DOHH2 (cell line): ENCODE results near the gene CD274.

Experiments used
- H3F3A ChIP-seq: fragments of 200-600 bp; sonication (generic), shearing (Covaris generic); 2 replicates; pipeline ENCODE4 v1.6.0; 2016; ENCODE audit warnings: antibody characterized with exemption, mild to moderate bottlenecking; ENCODE audit not compliant: control insufficient read depth, insufficient read depth
- H3K27ac ChIP-seq: fragments of 200-600 bp; sonication (generic); 2 replicates; pipeline ENCODE4 v1.5.1; 2014; ENCODE audit warnings: low read depth, mild to moderate bottlenecking, low read length, moderate library complexity
- H3K27me3 ChIP-seq: fragments of 200-600 bp; sonication (generic); 2 replicates; pipeline ENCODE4 v1.6.1; 2014; ENCODE audit warnings: mild to moderate bottlenecking, low read length, mixed read lengths; ENCODE audit not compliant: control insufficient read depth
- H3K36me3 ChIP-seq: fragments of 200-600 bp; sonication (generic); 2 replicates; pipeline ENCODE4 v1.6.1; 2014; ENCODE audit warnings: mild to moderate bottlenecking, low read length, moderate library complexity, mixed read lengths; ENCODE audit not compliant: control insufficient read depth
- H3K4me1 ChIP-seq: fragments of 200-600 bp; sonication (generic); 2 replicates; pipeline ENCODE4 v1.6.1; 2014; ENCODE audit warnings: mild to moderate bottlenecking, low read length, mixed read lengths; ENCODE audit not compliant: control insufficient read depth
- H3K4me2 ChIP-seq: fragments of 200-600 bp; sonication (generic); 2 replicates; pipeline ENCODE4 v1.6.0; 2014; ENCODE audit warnings: mild to moderate bottlenecking, low read length, moderate library complexity
- H3K4me3 ChIP-seq: fragments of 200-600 bp; sonication (generic); 2 replicates; pipeline ENCODE4 v1.5.1; 2014; ENCODE audit warnings: mild to moderate bottlenecking, low read length, mixed read lengths
- H3K79me2 ChIP-seq: fragments of 200-600 bp; sonication (generic); 2 replicates; pipeline ENCODE4 v1.6.1; 2014; ENCODE audit warnings: mild to moderate bottlenecking, low read length, mixed read lengths; ENCODE audit not compliant: control insufficient read depth
- H3K9me2 ChIP-seq: fragments of 200-600 bp; sonication (generic); replicated peaks from 2 replicates; pipeline ENCODE4 v1.6.1; 2014; ENCODE audit warnings: mild to moderate bottlenecking, low read length, mixed read lengths; ENCODE audit not compliant: control insufficient read depth
- H3K9me3 ChIP-seq: fragments of 200-600 bp; sonication (generic); 2 replicates; pipeline ENCODE4 v1.6.1; 2014; ENCODE audit warnings: antibody characterized with exemption, low read length, mixed read lengths; ENCODE audit not compliant: control insufficient read depth, insufficient read depth
- H4K20me1 ChIP-seq: fragments of 200-600 bp; sonication (generic); 2 replicates; pipeline ENCODE4 v1.6.0; 2014; ENCODE audit warnings: low read depth, mild to moderate bottlenecking, antibody characterized with exemption, low read length, moderate library complexity; ENCODE audit not compliant: control insufficient read depth, insufficient read depth
- EZH2phosphoT487 ChIP-seq: fragments of 200-600 bp; sonication (generic); IDR thresholded peaks from 2 replicates; pipeline ENCODE4 v1.6.1; 2017; ENCODE audit warnings: borderline replicate concordance, mild to moderate bottlenecking, antibody characterized with exemption, low read length, moderate library complexity, mixed read lengths
- TF ChIP-seq, protein P1 (sequence below): fragments of 200-600 bp; sonication (generic); IDR thresholded peaks from one replicate; pipeline ENCODE4 v1.5.1; 2014; ENCODE audit warnings: antibody characterized with exemption, mild to moderate bottlenecking, low read depth, low read length; ENCODE audit not compliant: poor library complexity, severe bottlenecking

The CD274 gene

DNA sequence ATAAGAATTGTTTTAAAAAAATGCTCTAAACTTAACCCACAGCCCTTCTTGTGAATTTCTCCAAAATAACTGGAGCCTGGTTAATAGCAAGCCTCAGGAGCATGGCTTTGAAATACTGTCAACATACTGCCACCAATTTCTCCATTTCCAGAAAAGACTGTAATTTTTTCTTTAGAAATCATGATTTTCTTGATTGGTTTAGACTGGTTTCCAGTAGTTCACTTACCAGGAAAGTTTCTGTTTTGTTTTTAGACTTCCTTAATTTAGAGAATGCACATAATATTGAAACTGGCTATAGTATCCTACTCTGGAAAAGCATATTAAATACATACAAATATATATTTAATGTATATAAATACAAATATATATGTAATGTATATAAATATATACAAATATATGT is 4.5 kb upstream of the CD274 start:
- Histone ChIP-seq H3K4me2 (no peak overlapping the region), H3K27me3 (peaks cover 61% of the 10 kb centered on the region)

GRCh38 chr9:5446451-5447236 is 3.7 kb upstream of the CD274 start:
- no peak overlapping the region for H3K4me3 ChIP-seq
- no peaks in the 10 kb centered on the region for H4K20me1 ChIP-seq
- H3F3A ChIP-seq, result no peaks in the 10 kb centered on the region
- H3K9me3 ChIP-seq, result no peaks in the 10 kb centered on the region
- no peaks in the 10 kb centered on the region for H3K9me2 ChIP-seq
- no peak overlapping the region for H3K27ac ChIP-seq
- H3K36me3 ChIP-seq, result no peaks in the 10 kb centered on the region
- H3K27me3 ChIP-seq, result peaks cover 58% of the 10 kb centered on the region
- H3K4me1 ChIP-seq, result peaks cover 10% of the 10 kb centered on the region
- no peak overlapping the region for H3K4me2 ChIP-seq
- TF ChIP-seq EZH2phosphoT487, result no peak
- TF ChIP-seq, protein P1, sequence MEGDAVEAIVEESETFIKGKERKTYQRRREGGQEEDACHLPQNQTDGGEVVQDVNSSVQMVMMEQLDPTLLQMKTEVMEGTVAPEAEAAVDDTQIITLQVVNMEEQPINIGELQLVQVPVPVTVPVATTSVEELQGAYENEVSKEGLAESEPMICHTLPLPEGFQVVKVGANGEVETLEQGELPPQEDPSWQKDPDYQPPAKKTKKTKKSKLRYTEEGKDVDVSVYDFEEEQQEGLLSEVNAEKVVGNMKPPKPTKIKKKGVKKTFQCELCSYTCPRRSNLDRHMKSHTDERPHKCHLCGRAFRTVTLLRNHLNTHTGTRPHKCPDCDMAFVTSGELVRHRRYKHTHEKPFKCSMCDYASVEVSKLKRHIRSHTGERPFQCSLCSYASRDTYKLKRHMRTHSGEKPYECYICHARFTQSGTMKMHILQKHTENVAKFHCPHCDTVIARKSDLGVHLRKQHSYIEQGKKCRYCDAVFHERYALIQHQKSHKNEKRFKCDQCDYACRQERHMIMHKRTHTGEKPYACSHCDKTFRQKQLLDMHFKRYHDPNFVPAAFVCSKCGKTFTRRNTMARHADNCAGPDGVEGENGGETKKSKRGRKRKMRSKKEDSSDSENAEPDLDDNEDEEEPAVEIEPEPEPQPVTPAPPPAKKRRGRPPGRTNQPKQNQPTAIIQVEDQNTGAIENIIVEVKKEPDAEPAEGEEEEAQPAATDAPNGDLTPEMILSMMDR, result no peak
- H3K79me2 ChIP-seq, result no peaks in the 10 kb centered on the region

More for the DNA sequence above, 4.5 kb upstream of the CD274 start:
- Histone ChIP-seq H4K20me1 (no peaks in the 10 kb centered on the region), H3K79me2 (no peaks in the 10 kb centered on the region), H3K36me3 (no peaks in the 10 kb centered on the region), H3F3A (no peaks in the 10 kb centered on the region), H3K4me1 (peaks cover 10% of the 10 kb centered on the region), H3K9me3 (no peaks in the 10 kb centered on the region), H3K9me2 (no peaks in the 10 kb centered on the region), H3K27ac (no peak overlapping the region), H3K4me3 (no peak overlapping the region)
- TF ChIP-seq EZH2phosphoT487, result no peak
- TF ChIP-seq, protein P1, result no peak

- Histone ChIP-seq H3K4me3 (no peak overlapping the region), H3K9me2 (no peaks in the 10 kb centered on the region), H3F3A (no peaks in the 10 kb centered on the region), H3K9me3 (no peaks in the 10 kb centered on the region), H3K27me3 (peaks cover 58% of the 10 kb centered on the region), H4K20me1 (no peaks in the 10 kb centered on the region), H3K27ac (no peak overlapping the region), H3K79me2 (no peaks in the 10 kb centered on the region), H3K36me3 (no peaks in the 10 kb centered on the region), H3K4me2 (no peak overlapping the region), H3K4me1 (peaks cover 10% of the 10 kb centered on the region)
- TF ChIP-seq, protein P1, result no peak
- no peak for TF ChIP-seq EZH2phosphoT487
These were observed 3.0 kb upstream of the CD274 start for GRCh38 chr9:5447337-5447736.
